Activated CD4-positive, CD25-positive, alpha-beta regulatory T cell treated with anti-CD3 and anti-CD28 coated beads, Interleukin-2, amount 50 U/mL, for 16 hours (primary cell): ENCODE results near the gene POP7.
A peak's percentile ranks its signal among the peaks of the same experiment; 100 is the strongest.
"Not testable (repeated sequence)": the region's sequence is repeated elsewhere in the genome, so short reads cannot be mapped to it uniquely, and the experiment has no call there.

Source experiments
- DNase-seq: peaks from one replicate; pipeline ENCODE4 v3.0.0-alpha.2; 2020; ENCODE audit warnings: low read depth, low spot score

Gene POP7

DNA sequence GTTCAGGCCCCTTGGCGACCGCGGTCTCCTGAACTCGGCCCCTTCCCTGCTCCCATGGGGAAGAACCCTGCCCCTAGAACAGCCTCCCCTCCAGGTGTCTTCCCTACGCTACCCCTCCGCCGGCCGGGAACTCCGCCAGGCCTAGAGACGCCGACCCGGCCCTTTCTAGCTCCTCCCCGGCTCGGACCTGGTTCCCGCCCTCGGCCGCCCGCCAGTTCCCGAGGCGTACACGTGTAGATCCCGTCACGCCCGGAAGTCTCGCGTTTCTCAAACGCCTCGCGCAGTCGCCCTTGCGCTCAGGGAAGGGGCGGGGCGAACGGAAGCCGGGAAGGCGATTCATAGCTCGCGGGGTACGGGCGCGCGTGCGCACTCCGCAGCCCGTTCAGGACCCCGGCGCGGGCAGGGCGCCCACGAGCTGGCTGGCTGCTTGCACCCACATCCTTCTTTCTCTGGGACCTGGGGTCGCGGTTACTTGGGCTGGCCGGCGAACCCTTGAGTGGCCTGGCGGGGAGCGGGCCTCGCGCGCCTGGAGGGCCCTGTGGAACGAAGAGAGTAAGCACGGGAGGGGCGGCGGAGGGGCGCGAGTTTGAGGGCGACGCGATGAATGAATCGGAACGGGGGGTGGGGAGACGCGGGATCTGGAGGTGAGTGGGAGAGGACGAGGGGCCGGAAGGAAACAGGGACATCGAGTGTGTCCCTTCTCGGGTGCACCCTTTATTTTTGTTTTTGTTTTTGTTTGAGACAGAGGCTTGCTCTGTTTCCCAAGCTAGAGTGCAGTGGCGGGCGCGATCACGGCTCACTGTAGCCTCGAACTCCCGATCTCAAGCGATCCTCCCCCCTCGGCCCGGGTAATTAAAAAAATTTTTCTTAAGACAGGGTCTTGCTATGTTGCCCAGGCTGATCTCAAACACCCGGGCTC lies at the start of gene POP7:
POP7 (plus strand) TSS at position 369 of the 919 bp plus-strand sequence. CDS start 710 bp downstream, outside the sequence.
- peak; percentile 98 for DNase-seq

DNA sequence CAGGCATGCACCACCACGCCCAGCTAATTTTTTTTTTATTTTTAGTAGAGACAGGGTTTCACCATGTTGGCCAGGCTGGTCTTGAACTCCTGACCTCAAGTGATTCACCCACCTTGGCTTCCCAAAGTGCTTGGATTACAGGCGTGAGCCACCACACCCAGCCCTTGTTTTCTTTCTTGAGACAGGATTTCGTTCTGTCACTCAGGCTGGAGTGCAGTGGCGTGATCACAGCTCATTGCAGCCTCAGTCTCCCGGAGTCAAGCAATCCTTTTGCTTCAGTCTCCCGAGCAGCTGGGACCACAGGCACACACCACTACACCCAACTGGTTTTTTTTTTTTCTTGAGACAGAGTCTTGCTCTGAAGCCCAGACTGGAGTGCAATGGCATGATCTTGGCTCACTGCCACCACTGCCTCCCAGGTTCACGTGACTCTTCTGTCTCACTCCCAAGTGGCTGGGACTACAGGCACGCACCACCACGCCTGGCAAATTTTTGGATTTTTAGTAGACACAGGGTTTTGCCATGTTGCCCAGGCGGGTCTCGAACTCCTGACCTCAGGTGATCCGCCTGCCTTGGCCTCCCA lies 43.6 kb upstream of the POP7 start:
- not testable (repeated sequence) for DNase-seq

DNA sequence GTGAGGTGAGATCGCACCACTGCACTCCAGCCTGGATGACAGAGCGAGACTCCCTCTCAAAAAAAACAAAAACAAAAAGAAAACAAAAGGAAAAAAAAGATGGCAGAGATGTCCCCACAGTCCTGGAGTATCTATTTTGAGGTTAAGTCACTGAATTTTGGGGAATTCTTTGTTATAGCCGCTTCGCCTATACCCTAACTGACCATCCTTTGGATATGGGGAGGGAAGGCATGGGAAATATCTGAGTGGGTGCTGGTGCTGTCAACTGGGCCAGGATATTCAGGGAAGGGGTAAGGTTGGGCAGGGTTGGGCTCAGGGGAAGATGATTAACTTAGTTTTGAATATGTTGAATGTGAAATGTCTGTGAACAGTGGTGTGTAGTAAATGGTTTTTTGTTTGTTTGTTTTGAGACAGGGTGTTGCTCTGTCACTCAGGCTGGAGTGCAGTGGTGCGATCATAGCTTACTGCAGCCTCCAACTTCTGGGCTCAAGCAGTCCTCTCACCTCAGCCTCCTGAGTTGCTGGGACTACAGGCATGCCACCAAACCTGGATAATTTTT lies 40.7 kb upstream of the POP7 start:
- no peak for DNase-seq

DNA sequence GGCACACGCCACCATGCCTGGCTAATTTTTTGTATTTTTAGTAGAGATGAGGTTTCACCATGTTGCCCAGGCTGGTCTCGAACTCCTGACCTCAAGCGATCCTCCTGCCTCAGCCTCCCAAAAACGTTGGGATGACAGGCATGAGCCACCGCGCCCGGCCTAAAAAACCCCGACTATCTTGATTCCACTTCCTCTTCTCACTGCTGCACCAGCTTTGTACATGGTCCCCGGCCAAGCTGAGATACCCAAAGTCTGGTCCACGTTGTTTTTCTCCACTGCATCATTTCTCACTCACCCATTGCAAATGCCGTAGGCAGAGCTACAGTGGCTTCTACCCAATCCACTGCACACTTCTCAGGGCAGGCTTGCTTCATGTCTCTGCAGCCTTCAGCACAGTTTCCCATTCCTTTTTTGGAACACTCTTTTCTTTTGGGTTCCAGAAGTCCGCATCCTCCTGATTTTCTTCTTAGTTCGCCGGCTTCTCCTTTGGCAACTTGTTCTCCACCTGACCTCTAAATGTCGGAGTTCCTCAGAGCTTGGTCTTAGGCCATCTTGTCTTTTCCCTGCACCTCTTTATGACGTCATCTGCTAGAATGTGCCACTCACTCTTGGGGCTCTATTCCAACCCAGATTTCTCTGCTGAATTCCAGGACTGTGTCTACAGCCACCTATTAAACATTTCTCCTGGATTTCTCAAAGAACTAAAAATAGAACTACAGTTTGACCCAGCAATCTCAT lies 38.4 kb upstream of the POP7 start:
- DNase-seq, result no peak

DNA sequence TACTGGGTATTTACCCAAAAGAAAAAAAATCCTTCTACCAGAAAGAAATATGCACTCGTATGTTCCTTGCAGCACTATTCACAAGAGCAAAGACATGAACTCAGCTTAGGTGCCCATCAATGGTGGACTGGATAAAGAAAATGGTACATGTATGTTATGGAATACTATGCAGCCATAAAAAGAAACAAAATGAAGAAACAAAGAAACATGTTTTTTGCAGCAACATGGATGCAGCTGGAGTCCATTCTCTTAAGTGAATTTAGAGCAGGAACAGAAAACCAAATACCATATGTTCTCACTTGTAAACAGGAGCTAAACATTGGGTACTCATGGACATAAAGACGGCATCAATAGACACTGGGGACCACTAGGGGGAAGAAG lies 37.9 kb upstream of the POP7 start:
- DNase-seq, result no peak

DNA sequence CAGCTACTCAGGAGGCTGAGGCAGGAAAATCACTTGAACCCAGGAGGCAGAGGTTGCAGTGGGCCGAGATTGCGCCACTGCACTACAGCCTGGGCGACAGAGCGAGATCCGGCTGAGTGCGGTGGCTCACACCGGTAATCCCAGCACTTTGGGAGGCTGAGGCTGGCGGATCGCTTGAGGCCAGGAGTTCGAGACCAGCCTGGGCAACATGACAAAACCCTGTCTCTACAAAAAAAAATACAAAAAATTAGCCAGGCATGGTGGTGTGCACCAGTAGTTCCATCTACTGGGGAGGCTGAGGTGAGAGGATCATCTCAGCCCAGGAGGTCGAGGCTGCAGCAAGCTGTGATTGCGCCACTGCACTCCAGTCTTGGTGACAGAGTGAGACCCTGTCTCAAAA lies 36.8 kb upstream of the POP7 start:
- DNase-seq, result not testable (repeated sequence)

DNA sequence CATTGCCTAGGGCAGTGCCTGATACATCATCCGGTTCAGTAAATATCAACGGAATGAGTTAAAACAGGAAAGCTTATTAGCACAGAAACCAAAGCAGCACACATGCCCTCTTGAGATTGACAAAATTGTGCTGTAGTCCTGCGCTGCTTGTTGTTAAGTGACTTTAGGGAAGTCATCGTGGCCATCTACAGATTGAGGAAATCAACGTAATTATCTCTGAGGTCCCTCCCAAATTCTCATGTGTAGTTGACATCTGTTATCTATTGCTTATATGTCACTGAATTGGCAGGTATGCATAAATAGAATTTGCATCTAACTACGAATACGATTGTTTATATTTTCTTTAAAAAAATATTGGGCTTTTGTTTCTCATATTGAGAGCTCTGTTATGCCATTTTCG lies 35.8 kb upstream of the POP7 start:
- DNase-seq, result no peak

DNA sequence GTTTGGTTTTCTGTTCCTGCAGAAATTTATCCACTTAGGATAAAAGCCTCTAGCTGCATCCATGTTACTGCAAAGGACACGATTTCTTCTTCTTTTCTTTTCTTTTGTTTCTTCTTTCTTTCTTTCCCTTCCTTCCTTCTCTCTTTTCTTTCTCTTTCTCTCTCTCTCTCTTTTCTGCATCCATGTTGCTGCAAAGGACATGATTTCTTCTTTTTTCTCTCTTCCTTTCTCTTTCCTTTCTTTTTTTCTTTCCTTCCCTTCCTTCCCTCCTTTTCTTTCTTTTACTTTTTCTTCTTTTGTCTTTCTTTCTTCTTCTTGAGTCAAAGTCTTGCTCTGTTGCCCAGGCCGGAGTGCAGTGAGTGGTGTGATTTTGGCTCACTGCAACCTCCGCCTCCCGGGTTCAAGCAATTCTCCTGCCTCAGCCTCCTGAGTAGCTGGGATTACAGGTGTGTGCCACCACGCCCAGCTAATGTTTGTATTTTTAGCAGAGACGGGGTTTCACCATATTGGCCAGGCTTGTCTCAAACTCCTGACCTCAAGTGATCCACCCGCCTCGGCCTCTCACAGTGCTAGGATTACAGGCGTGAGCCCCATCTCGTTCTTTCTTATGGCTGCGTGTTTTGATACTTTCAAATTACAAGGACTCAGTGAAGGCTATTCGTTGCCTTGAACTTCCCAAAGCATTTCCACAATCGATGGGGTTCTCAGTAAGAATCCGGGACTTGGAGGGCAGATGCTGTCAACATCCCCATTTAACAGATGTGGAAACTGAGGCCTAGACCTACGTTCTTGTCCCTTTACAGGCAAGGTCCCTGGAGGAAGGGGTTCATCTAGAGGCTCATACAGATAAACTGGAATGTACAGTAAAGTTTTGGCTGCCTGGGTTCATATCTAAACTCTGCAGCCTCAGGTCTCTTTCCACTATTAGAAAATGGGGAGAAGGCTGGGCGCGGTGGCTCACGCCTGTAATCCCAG lies 34.3 kb upstream of the POP7 start:
- no peak for DNase-seq

DNA sequence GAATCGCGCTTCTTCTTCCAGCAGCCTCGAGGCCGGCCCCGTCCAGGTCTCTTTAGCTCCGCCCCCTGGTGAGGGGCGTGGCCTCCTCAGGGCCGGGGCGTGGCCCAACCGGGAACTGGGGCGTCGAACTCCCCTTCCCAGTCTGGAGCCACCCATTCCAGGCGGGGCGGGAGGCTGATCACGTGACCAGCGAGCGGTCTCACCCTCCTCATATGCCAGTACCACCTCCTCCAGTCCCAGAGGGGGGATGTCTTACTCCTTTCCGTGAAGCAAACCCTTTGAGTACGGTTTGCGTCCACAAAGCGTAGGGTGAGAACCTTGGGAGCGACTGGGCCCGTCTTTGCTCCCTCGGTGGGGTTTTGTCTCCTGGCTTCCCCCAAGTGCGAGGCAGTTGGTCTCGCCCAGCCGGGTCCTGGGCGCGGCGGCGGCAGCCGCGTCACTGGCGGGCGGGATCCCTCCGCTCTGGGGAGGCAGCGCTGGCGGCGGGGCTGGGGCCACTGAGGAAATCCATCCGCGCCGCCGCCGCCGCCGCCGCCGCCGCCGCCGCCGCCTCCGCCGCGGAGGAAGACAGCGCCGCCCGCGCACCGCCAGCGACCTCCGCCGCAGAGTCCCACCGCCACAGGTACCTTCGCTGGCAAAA lies 32.5 kb upstream of the POP7 start, which contains the start of gene GNB2:
GNB2 (plus strand) TSS at position 439 of the 640 bp plus-strand sequence. CDS start 2,526 bp downstream, outside the sequence.
- DNase-seq, result peak; percentile 93

DNA sequence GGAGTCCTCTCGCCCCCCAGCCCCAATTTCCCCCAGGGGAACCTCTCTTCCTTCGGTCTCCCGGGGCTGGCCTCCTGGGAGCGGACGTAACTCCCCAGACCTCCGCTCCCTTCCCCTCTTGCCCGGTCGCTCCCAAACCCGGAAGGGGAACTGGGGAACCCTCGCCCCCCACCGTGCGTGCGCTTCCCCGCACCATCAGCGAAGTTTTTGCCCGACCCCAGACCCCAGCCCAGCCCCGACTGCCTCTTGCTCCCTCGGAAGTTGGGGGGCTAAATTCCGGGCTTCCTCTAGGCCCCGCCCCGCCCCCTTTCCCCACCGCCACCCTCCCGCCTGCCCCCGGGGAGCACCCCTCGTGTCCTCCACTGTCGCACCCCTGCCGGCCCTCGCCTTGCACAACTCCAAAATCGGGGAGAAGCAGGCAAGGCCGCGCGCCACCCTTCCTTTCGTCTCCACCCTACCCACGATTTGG lies 31.9 kb upstream of the POP7 start:
- no peak for DNase-seq

DNA sequence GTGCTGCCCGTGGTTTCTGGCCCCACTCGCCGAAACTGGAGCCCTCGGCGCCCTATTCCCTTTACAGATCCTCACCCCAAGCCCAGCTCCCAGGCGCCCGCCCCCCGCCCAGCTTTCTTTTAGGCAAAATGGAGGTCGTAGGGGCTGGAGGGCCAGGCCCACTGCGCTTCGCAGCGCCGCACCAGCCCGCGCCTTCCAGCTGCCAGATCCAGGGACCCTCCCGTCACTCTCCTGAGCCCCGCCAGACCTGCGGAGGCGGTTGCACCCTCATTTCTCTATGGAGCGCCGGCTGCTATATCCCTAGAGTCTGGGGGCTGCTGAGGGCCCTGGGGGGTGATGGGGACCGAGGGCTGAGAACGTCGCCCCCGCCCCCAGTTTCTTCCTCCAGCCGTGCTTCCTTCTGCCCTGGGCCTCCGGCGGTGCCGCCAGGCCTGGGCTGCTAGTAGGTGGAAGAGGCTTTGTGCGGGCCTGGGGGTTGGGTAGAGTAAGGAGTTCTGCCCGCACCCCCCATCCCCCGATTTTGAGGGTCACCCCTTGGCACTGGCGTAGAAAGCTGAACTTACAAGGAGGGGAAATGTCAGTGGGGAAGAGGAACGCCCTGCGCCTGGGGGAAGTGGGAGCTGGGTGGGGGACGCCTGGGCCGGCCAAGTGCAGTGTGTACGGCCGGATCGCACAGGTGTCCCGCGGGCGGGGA lies 31.4 kb upstream of the POP7 start:
- DNase-seq, result no peak

DNA sequence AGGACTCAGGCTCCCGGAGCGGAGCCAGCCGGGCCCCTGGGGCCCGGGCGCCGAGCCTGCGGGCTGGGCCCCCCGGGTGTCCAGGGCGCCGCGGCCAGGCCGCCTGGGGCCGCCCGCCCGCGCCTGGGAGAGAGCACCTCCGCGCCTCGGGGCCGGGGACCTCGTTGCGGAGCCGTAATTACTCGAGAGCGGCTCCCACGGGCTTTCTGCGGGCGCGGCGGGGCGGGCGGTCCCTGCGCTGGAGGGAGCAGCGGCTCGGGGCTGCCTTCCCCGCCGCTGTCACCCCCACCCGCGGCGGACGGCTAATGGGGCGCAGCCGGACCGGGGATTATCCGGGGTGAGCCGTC lies 30.8 kb upstream of the POP7 start:
- no peak for DNase-seq

DNA sequence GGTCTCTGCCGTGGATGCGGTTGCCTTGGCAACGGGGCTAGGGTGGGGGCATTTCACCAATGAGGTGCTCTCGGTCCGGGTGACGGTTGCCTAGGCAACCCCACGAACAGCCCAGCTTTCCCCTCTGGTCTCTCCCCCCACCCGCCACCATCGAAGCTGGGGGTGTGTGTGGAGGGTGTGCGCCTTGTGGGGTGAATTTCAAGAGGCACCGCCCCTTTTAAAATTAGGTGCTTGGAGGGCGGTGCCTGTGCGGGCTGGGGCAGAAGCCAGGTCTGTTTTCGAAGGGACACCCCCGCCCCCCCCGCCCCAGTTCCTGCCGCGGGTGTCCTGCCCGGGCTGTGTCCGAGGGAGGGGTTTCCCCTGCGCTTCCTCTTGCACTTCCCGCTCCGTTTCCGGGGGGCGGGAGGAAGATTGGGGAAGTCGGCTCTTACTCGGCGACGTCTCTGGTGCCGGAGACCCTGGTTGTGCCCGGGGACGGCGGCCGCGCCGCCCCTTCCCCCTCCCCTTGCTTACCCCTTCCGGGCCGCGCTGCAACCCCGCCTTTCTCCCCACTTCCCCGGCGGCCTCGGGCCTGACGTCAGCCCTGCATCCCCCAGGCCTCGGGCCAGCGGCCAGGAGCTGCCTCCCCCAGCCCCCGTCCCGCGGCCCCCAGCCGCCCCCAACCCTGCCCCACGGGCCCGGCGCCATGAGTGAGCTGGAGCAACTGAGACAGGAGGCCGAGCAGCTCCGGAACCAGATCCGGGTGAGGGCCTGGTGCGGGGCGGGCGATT lies 30.2 kb upstream of the POP7 start:
- peak; percentile 76 for DNase-seq

DNA sequence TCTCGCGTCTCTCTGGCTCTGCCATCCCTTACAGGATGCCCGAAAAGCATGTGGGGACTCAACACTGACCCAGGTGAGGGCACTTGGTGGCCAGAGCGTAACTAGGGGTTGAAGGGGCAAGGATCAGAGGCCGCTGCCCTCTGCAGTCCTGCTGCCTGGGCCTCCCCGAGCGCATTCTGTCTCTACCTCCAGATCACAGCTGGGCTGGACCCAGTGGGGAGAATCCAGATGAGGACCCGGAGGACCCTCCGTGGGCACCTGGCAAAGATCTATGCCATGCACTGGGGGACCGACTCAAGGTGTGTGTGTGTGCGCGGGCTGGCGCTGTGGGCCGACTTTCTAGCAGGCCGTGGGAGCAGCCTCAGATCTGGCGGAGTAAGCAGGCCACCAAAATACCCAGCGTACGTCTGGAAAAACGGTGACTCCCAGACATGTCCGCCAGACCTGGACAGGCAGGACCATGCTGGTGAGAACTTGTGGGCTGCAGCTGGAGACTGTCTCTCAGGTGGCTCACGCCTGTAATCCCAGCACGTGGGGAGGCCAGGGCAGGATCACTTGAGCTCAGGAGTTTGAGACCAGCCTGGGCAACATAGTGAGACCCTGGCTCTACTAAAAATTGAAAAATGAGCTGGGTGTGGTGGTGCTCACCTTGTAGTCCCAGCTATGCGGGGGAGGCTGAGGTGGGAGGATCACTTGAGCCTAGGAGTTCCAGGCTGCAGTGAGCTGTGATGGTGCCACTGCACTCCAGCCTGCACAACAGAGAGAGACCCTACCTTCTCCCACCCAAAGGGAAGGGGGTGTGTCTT lies 29.2 kb upstream of the POP7 start:
- DNase-seq, result no peak

DNA sequence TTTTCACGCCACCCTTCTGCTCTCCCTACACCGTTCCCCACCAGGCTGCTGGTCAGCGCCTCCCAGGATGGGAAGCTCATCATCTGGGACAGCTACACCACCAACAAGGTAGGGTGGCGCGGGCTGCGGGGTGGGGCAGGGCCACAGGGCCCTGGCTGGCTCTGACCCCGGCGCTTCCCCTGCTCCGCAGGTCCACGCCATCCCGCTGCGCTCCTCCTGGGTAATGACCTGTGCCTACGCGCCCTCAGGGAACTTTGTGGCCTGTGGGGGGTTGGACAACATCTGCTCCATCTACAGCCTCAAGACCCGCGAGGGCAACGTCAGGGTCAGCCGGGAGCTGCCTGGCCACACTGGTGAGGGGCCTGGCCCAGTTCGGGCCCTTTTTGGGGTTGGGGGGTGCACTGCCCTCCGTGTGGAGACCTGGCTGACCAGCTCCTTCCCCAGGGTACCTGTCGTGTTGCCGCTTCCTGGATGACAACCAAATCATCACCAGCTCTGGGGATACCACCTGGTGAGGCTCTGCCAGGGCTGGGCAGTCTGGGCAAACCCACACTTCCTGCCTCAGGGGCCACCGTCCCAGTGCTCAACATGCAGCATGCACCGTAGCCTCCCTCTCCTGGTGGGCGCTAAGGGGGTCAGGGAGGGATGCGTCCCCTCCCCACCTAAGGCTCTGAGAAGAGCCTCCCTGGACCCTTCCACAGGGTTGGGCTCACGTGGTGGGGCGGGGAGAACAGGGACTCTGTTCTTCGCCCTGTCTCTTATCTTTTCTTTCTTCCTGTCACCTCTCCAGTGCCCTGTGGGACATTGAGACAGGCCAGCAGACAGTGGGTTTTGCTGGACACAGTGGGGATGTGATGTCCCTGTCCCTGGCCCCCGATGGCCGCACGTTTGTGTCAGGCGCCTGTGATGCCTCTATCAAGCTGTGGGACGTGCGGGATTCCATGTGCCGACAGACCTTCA lies 28.3 kb upstream of the POP7 start:
- no peak for DNase-seq

DNA sequence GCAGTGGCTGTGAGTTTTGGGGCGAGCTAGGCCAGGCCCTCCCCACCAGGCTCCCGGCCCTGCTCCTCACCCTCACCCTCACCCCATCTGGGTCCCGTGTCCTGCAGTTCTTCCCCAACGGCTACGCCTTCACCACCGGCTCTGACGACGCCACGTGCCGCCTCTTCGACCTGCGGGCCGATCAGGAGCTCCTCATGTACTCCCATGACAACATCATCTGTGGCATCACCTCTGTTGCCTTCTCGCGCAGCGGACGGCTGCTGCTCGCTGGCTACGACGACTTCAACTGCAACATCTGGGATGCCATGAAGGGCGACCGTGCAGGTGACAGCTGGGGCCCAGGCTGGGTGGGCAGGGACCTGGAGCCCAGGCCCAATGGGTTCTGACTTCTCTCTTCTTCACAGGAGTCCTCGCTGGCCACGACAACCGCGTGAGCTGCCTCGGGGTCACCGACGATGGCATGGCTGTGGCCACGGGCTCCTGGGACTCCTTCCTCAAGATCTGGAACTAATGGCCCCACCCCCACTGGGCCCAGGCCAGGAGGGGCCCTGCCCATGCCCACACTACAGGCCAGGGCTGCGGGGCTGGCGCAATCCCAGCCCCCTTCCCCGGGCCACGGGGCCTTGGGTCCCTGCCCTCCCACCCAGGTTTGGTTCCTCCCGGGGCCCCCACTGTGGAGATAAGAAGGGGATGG lies 27.5 kb upstream of the POP7 start:
- DNase-seq, result no peak
